HEK293 (cell line): ENCODE results near the gene SRI.

Experiments used
- CTCF ChIA-PET: fragments of 350-600 bp; formaldehyde crosslinking; extraction: SDS; loops from one replicate; lab custom pipeline; 2021; ENCODE audit warnings: antibody characterized with exemption; lab: Yijun Ruan, JAX
- POLR2A ChIA-PET: fragments of 300-600 bp; formaldehyde crosslinking; extraction: SDS; loops from one replicate; lab custom pipeline; 2020; ENCODE audit warnings: antibody characterized with exemption, inconsistent platforms; lab: Yijun Ruan, JAX
- H3K27ac ChIP-seq: fragments of 200-500 bp; sonication (Bioruptor generic); 2 replicates; pipeline ENCODE4 v1.5.1; 2014; ENCODE audit warnings: low read depth, low read length, control low read depth, inconsistent platforms; ENCODE audit errors: extremely low read depth
- H3K36me3 ChIP-seq, 2 experiments: fragments of 200-500 bp in 1 of 2; sonication (Bioruptor generic) in 1 of 2; 1 replicate in 1 of 2; 2 replicates in 1 of 2; pipeline ENCODE4 v1.5.1; 2014 to 2017; ENCODE audit warnings: inconsistent platforms in 2 of 2, low read length in 2 of 2; ENCODE audit not compliant: control insufficient read depth in 2 of 2, insufficient read depth in 1 of 2
- H3K4me1 ChIP-seq: fragments of 200-500 bp; sonication (Bioruptor generic); 2 replicates; pipeline ENCODE4 v1.5.1; 2014; ENCODE audit warnings: mild to moderate bottlenecking, low read length, inconsistent platforms; ENCODE audit not compliant: control insufficient read depth, insufficient read depth
- H3K4me3 ChIP-seq: 2 replicates; pipeline ENCODE4 v1.5.1; 2011; ENCODE audit warnings: low read depth, mild to moderate bottlenecking, control low read depth, low read length, moderate library complexity
- H3K9me3 ChIP-seq: fragments of 200-500 bp; sonication (Bioruptor generic); 2 replicates; pipeline ENCODE4 v1.5.1; 2014; ENCODE audit warnings: low read depth, low read length, inconsistent platforms; ENCODE audit not compliant: control insufficient read depth, insufficient read depth
- AEBP2 ChIP-seq: fragments of 450-650 bp; formaldehyde crosslinking; IDR thresholded peaks from 2 replicates; pipeline ENCODE4 v1.5.1; 2016; ENCODE audit warnings: missing biosample characterization, missing genetic modification characterization, borderline replicate concordance
- FEZF1 ChIP-seq: fragments of 450-650 bp; formaldehyde crosslinking; IDR thresholded peaks from 2 replicates; pipeline ENCODE4 v1.5.1; 2016; ENCODE audit warnings: missing biosample characterization, missing genetic modification characterization
- KLF1 ChIP-seq: fragments of 450-650 bp; formaldehyde crosslinking; IDR thresholded peaks from 2 replicates; pipeline ENCODE4 v1.5.1; 2016; ENCODE audit warnings: missing biosample characterization, missing genetic modification characterization
- MZF1 ChIP-seq: fragments of 450-650 bp; formaldehyde crosslinking; IDR thresholded peaks from 2 replicates; pipeline ENCODE4 v1.5.1; 2017; ENCODE audit warnings: missing biosample characterization, missing genetic modification characterization, borderline replicate concordance
- SP7 ChIP-seq: fragments of 450-650 bp; formaldehyde crosslinking; IDR thresholded peaks from 2 replicates; pipeline ENCODE4 v1.5.1; 2016; ENCODE audit warnings: missing biosample characterization, missing genetic modification characterization
- ZBTB1 ChIP-seq: fragments of 450-650 bp; formaldehyde crosslinking; IDR thresholded peaks from 2 replicates; pipeline ENCODE4 v1.5.1; 2016; ENCODE audit warnings: missing biosample characterization, missing genetic modification characterization
- ZBTB44 ChIP-seq: fragments of 450-650 bp; IDR thresholded peaks from 2 replicates; pipeline ENCODE4 v1.5.1; 2018; ENCODE audit warnings: missing biosample characterization, mild to moderate bottlenecking, missing genetic modification characterization
- ZBTB8A ChIP-seq: fragments of 450-650 bp; formaldehyde crosslinking; IDR thresholded peaks from 2 replicates; pipeline ENCODE4 v1.5.1; 2016; ENCODE audit warnings: missing biosample characterization, missing genetic modification characterization
- ZFHX2 ChIP-seq: fragments of 450-650 bp; formaldehyde crosslinking; conservative IDR thresholded peaks from 2 replicates; pipeline ENCODE4 v1.5.1; 2016; ENCODE audit warnings: missing biosample characterization, missing genetic modification characterization
- ZFP37 ChIP-seq: fragments of 450-650 bp; formaldehyde crosslinking; IDR thresholded peaks from 2 replicates; pipeline ENCODE4 v1.5.1; 2016; ENCODE audit warnings: missing biosample characterization, missing genetic modification characterization
- ZNF133 ChIP-seq: fragments of 450-650 bp; formaldehyde crosslinking; IDR thresholded peaks from 2 replicates; pipeline ENCODE4 v1.5.1; 2016; ENCODE audit warnings: missing biosample characterization, missing genetic modification characterization
- ZNF175 ChIP-seq: fragments of 450-650 bp; formaldehyde crosslinking; IDR thresholded peaks from 2 replicates; pipeline ENCODE4 v1.5.1; 2016; ENCODE audit warnings: missing biosample characterization, missing genetic modification characterization
- ZNF24 ChIP-seq: fragments of 450-650 bp; formaldehyde crosslinking; IDR thresholded peaks from 2 replicates; pipeline ENCODE4 v1.5.1; 2016; ENCODE audit warnings: missing biosample characterization, missing genetic modification characterization
- ZNF324 ChIP-seq: fragments of 450-650 bp; formaldehyde crosslinking; IDR thresholded peaks from 2 replicates; pipeline ENCODE4 v1.5.1; 2016; ENCODE audit warnings: missing biosample characterization, missing genetic modification characterization
- ZNF341 ChIP-seq: fragments of 450-650 bp; formaldehyde crosslinking; IDR thresholded peaks from 2 replicates; pipeline ENCODE4; 2016; ENCODE audit warnings: low read depth, missing biosample characterization, missing genetic modification characterization
- ZNF362 ChIP-seq: fragments of 450-650 bp; formaldehyde crosslinking; IDR thresholded peaks from 2 replicates; pipeline ENCODE4 v1.5.1; 2016; ENCODE audit warnings: missing biosample characterization, missing genetic modification characterization
- ZNF37A ChIP-seq: fragments of 450-650 bp; IDR thresholded peaks from 2 replicates; pipeline ENCODE4 v1.5.1; 2018; ENCODE audit warnings: missing biosample characterization, missing genetic modification characterization
- ZNF394 ChIP-seq: fragments of 450-650 bp; formaldehyde crosslinking; IDR thresholded peaks from 2 replicates; pipeline ENCODE4 v1.5.1; 2016; ENCODE audit warnings: missing biosample characterization, missing genetic modification characterization, mild to moderate bottlenecking, moderate library complexity, borderline replicate concordance
- ZNF404 ChIP-seq: fragments of 450-650 bp; formaldehyde crosslinking; IDR thresholded peaks from 2 replicates; pipeline ENCODE4 v1.5.1; 2017; ENCODE audit warnings: missing biosample characterization, missing genetic modification characterization
- ZNF548 ChIP-seq: fragments of 450-650 bp; formaldehyde crosslinking; IDR thresholded peaks from 2 replicates; pipeline ENCODE4 v1.5.1; 2016; ENCODE audit warnings: missing biosample characterization, missing genetic modification characterization
- ZNF555 ChIP-seq: fragments of 450-650 bp; formaldehyde crosslinking; conservative IDR thresholded peaks from 2 replicates; pipeline ENCODE4 v1.5.1; 2017; ENCODE audit warnings: missing biosample characterization, mild to moderate bottlenecking, missing genetic modification characterization, inconsistent platforms
- ZNF658 ChIP-seq: fragments of 450-650 bp; formaldehyde crosslinking; IDR thresholded peaks from 2 replicates; pipeline ENCODE4; 2016; ENCODE audit warnings: missing biosample characterization, missing genetic modification characterization
- ZNF704 ChIP-seq: fragments of 450-650 bp; formaldehyde crosslinking; IDR thresholded peaks from 2 replicates; pipeline ENCODE4 v1.5.1; 2016; ENCODE audit warnings: missing biosample characterization, missing genetic modification characterization
- ZNF76 ChIP-seq: fragments of 450-650 bp; formaldehyde crosslinking; IDR thresholded peaks from 2 replicates; pipeline ENCODE4; 2016; ENCODE audit warnings: low read depth, missing biosample characterization, missing genetic modification characterization, borderline replicate concordance

The SRI gene

GRCh38 chr7:88184848-88185304, 35.0 kb downstream of the SRI start:
- Histone ChIP-seq H3K9me3 (no peaks in the 10 kb centered on the region), H3K4me3 (no peak overlapping the region), H3K27ac (no peak overlapping the region), H3K36me3 (no peaks in the 10 kb centered on the region), H3K4me1 (no peaks in the 10 kb centered on the region)
- ChIA-PET CTCF (interaction anchor here (0.7 to 1.6 kb wide), 2 partner anchors 15 to 401 kb away, joined by 4 to 5 read pairs; no protein-coding TSS in a partner anchor), POLR2A (no interaction called here)
- TF ChIP-seq ZNF37A (tag by site-specific recombination) (no peak), SP7 (tag by site-specific recombination) (no peak), KLF1 (tag by site-specific recombination) (no peak)

- no peak for TF ChIP-seq ZFHX2 (tag by site-specific recombination)
- ChIA-PET POLR2A (no interaction called here), CTCF (interaction anchor here (1.3 kb wide), 1 partner anchor 13 kb away, joined by 3 read pairs; no protein-coding TSS in a partner anchor)
- H3K36me3 ChIP-seq, result no peaks in the 10 kb centered on the region
- H3K9me3 ChIP-seq, result no peaks in the 10 kb centered on the region
- H3K4me1 ChIP-seq, result no peaks in the 10 kb centered on the region
- no peak overlapping the region for H3K4me3 ChIP-seq
- no peak overlapping the region for H3K27ac ChIP-seq
These were observed 36.8 kb downstream of the SRI start for GRCh38 chr7:88183051-88183450.

GRCh38 chr7:88176190-88176589, 43.6 kb downstream of the SRI start:
- ChIA-PET CTCF (no interaction called here), POLR2A (no interaction called here)
- Histone ChIP-seq H3K4me3 (no peak overlapping the region), H3K9me3 (no peaks in the 10 kb centered on the region), H3K27ac (no peak overlapping the region), H3K4me1 (no peaks in the 10 kb centered on the region), H3K36me3 (no peaks in the 10 kb centered on the region)
- TF ChIP-seq AEBP2 (tag by site-specific recombination), result no peak
- TF ChIP-seq ZBTB8A (tag by site-specific recombination), result no peak
- no peak for TF ChIP-seq MZF1
- no peak for TF ChIP-seq ZBTB44 (tag by site-specific recombination)
- TF ChIP-seq ZNF362, result no peak
- no peak for TF ChIP-seq ZNF324
- TF ChIP-seq ZNF704 (tag by site-specific recombination), result no peak
- no peak for TF ChIP-seq ZNF341 (tag by site-specific recombination)
- no peak for TF ChIP-seq ZNF76 (tag by site-specific recombination)
- TF ChIP-seq ZFP37 (tag by site-specific recombination), result no peak
- TF ChIP-seq ZNF133 (tag by site-specific recombination), result no peak
- TF ChIP-seq ZNF555 (tag by site-specific recombination), result no peak
- no peak for TF ChIP-seq ZNF548
- TF ChIP-seq ZNF404, result no peak
- no peak for TF ChIP-seq ZNF175 (tag by site-specific recombination)
- no peak for TF ChIP-seq ZNF394 (tag by site-specific recombination)
- no peak for TF ChIP-seq ZBTB1 (tag by site-specific recombination)
- no peak for TF ChIP-seq ZNF658 (tag by site-specific recombination)
- no peak for TF ChIP-seq FEZF1 (tag by site-specific recombination)
- TF ChIP-seq ZNF24 (tag by site-specific recombination), result no peak
